SK-N-MC (cell line): ENCODE results near the gene MYH9.

ENCODE experiments used
- EZH2 ChIP-seq: fragments of 200-600 bp; sonication (generic); IDR thresholded peaks from one replicate; pipeline ENCODE4 v1.6.1; 2017; ENCODE audit warnings: antibody characterized with exemption
- FOXP2 ChIP-seq: optimal IDR thresholded peaks from 2 replicates; pipeline ENCODE3; 2011; ENCODE audit warnings: mild to moderate bottlenecking, moderate library complexity; ENCODE audit not compliant: insufficient read depth; ENCODE audit errors: extremely low read length, control extremely low read depth
- POLR2AphosphoS5 ChIP-seq: IDR thresholded peaks from 2 replicates; pipeline ENCODE4 v1.6.1; 2012; ENCODE audit warnings: mild to moderate bottlenecking, low read depth, low read length, borderline replicate concordance

- TF ChIP-seq EZH2 (no peak), POLR2AphosphoS5 (no peak), FOXP2 (no peak)
Measured at GRCh38 chr22:36362932-36363331, 24.8 kb downstream of the MYH9 start.
